HG03060 (cell line): ENCODE results near the gene CABLES2.

Experiments
- ATAC-seq: cut with Tn5 transposase; IDR thresholded peaks from one replicate; pipeline ENCODE4 v1.9.1; 2021; ENCODE audit warnings: low read depth, moderate number of reproducible peaks; ENCODE audit not compliant: unreplicated experiment

Gene CABLES2

DNA sequence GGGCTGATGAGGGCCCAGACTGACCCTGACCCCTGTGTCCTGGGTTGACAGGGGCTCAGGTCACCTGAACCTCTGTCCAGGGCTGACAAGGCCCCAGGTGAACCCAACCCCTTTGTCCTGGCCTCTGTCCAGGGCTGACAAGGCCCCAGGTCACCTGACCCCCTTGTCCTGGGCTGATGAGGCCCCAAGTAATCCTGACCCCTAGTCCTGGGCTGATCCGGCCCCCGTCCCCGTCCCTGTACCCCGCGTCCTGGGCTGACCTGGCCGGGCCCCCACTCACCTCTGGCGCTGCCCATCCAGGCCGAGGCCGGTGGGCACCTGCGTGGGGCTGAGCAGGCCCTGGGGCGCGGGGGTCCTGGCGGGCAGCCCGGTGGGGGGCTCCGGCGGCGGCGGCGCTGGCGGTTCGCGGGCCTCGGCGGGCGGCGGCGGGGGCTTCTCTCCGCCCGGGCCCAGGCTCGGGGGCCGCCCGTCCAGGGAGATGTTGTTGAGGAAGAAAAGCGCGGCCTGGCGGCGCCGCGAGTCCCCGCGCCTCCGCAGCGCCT lies 379 bp downstream of the CABLES2 start:
- ATAC-seq, result no peak

DNA sequence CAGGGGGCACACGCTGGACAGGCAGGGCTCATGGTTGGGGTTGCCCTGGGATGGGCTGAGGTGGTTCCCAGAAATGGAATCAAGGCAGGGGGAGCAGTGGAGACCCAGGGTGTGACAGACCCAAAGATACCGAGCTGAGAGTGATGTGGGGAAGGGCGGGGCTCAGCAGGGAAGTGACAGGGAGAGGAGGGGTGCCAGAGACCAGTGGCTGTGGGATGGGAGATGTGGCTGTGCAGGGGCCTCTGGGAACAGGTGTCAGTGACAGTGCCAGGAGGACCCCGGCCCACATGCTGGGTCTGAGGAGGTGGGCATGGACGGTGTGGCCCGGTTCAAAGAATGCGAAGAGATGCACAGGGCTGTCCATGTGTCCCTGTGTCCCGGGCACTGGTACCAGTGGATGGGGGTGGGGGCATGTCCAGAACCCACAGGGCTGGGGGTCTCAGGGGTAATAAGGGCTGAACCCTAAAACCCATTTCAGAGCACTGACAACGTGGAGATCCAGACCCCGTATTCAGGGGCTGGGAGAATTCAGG lies 1.0 kb downstream of the CABLES2 start:
- no peak for ATAC-seq

DNA sequence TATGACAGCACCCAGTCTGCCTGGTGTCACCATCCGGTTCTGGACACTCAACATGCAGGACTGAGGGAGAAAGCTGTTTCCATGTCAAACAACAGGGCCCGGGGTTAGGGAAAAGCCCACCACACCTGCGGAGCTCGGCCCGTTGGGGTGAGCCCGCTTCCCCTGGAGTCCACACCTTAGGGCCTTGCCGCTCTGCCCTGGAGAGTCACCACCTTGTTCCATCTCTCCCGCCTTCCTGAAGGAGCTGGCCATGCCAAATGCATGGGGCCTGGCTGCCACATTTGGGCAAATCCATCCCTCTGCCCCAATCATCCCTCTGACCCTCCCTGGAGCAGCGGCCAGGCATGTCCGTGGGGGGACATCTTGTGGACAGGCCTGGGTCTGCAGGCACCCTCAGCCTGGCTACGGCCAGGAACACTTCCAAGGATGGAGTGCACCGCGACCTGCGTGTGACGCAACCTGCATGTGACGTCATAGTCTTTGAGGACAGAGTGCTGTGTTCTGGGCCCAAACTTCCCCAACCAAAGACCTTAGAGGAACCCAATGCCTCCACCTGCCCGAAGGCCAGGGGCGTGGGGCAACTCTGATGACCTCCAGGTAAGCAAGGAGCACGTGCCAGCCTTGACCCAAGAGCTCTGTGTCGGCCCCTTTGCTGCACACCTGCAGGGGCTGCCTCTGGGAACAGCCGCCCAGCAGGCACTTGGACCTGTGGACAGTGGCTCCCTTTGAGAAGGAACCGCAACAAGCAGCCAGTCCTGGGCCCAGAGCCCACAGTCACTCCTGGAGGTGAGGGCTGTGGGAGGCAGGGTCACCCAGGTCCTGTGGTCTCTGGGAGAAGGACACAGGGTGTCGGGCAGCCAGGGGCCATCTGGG lies 1.7 kb downstream of the CABLES2 start:
- no peak for ATAC-seq

DNA sequence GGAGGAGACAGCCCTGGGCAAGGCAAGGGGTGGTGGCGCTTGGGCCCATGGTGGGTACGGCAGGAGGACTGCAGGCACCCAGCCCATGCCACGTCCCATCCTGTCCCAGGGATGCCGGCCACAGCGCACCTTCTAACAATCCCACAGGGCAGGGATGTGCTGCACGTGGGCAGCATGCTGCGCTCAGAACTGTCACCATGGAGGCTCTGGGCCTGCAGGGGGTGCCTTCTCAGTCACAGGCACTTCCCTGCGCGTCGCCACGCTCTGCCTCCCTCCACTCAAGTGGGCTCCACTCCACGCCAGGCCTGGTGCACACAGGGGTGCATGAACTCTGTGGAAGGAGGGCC lies 2.4 kb downstream of the CABLES2 start:
- no peak for ATAC-seq

DNA sequence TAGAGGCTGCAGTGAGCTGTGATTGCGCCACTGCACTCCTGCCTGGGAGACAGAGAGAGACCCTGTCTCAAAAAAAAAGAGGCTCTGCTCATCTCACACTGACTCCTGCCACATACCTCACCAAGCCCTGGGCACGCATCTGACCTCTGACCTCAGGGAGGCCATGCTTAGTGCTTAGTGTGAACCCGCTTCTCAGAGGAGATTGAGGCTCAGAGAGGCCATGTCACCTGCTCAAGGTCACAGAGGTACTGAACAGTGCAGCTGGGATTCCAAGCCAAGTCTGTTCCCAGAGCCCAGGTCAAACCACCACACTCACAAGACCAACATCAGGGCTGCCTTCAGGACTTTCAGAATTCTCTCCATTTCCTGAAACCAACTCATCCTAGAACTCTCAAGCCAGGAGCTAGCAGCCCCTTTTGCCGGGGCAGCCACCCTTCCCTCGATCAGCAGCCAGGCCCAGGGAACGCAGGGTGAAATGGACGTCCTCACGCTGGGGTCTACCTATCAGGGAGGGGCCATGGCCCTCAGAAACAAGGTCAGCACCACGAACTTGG lies 2.9 kb downstream of the CABLES2 start:
- ATAC-seq, result no peak

DNA sequence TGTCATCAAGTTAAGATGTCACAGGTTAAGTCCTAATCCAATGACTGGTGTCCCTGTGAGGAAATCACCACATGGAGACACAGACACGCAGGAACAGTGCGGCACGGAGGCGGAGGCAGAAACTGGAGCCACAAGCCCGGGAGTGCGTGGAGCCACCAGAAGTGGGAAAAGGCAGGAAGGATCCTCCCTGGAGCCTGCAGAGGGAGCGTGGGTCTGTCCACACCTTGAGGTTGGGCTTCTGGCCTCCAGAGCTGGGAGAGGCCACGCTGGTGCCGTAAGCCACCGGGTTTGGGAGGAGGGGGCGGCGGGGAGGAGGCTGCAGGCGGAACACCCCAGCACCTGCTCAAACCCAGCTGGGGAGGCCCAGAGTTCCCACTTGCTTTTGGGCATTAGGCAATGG lies 3.8 kb downstream of the CABLES2 start:
- ATAC-seq, result no peak

DNA sequence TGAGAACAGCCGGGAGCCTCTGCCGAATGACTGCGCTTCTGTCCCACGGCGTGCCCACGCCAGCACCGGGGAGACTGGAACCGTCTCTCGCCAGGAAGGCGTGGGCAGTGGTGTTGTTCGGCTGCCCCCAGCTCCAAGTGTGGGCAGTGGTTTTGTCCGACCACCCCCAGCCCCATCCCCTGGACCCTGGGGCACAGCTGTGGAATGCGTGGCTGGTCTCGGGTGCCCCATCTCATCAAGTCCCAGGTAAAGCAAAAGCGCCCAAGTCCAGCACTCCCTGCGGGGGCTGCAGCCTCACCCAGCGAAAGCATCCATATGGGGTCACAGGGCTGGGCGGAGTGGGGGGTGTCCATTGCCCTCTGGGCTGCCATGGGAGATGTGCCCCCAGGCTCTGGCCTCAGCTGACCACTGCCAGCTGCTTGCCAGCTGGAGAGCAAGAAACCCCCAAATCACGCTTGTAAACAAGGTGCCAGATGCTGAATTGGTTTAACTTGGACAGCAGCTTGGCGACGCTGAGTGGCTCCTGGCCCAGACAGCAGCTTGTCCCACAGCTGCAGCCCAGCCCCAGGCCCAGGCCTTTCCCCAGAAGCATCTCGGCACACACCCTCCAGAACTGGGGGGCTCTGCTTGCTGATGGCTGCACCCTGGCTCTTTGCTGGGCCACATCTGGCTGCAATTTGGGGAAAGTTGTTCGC lies 4.5 kb downstream of the CABLES2 start:
- ATAC-seq, result no peak

DNA sequence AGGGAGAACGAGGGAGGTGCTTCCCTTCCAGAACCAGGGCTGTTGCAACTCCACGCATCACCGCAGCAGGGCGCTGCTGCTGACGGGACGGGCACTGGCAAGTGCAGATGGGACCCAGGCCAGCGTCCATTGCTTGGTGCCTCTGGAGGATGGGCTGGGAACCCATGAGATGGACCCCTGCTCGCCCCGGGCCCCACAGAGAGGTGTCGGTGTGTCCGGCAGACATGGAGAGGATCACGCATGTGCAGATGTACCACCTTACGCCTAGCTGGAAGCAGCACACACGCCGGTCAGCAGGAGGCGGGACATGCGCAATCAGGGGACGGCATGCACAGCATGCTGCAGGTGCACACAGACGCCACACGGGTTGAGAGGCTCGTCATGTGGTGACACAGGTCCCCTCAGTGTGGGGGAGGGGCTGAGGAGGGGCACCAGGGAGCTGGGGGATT lies 5.7 kb downstream of the CABLES2 start:
- ATAC-seq, result no peak

DNA sequence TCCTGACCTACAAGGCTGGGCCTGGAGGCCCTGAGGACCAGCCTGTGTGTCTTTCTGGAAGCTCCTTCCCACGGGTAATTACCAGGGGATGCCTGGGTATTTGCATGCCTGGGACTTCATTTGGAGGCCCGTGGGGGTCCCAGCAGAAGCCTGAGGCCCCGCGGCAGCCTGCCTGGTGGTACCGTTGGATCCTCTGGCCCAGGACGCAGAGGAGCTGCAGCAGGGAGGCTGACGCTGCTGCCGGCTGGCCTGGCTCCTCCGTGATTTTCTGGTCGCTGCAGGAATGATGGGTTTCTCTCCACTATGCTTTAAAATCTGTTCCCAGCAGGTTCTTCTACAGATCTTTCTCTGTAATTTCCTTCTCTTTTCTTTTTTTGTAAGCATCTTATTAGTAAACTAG lies 6.5 kb downstream of the CABLES2 start:
- no peak for ATAC-seq

DNA sequence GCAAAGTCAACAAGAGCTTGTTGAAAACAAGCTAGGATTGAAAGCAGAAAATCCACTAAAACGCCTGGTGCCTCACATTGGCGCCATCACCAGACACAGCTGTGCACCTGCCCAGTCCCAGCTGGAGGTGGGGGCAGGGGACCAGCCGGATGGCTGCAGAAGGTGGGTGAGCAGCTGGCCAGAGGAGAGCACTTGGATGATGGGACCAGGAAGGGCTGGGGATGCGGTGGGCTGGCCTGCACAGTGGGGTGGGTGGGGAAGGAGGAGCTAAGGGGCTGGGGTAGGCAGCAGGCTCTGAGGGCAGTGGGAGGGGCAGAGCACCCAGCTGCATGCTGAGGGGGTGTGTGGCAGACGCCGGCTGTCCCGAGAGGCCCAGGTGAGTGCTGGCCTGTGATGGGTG lies 7.1 kb downstream of the CABLES2 start:
- ATAC-seq, result no peak

DNA sequence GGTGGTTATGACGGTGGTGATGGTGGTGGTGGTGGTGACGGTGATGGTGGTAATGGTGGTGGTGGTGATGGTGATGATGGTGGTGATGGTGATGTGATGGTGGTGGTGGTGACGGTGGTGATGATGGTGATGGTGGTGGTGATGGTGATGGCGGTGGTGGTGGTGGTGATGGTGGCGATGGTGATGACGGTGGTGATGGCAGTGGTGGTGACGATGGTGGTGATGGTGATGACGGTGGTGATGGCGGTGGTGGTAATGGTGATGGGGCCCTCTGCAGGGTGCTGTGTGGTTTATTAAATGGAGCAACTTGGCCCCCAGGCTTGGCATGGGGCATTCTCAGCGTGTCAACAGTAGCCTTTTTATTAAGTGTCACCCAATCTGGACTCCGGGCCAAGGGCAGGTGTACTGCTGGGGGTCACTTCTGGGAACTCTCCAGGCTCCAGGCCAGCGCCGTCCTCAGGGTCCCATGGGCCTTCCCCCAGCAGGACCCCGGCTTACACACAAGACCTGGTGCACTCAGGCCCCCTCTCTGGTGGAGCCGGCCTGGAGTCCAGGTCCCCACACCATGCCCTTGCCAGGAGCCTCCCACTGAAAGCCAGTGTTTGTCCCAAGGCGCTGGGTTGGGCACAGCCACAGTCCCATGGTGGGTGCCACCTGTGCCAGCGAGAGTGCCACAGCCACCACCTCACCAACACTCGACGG lies 8.8 kb downstream of the CABLES2 start:
- no peak for ATAC-seq

DNA sequence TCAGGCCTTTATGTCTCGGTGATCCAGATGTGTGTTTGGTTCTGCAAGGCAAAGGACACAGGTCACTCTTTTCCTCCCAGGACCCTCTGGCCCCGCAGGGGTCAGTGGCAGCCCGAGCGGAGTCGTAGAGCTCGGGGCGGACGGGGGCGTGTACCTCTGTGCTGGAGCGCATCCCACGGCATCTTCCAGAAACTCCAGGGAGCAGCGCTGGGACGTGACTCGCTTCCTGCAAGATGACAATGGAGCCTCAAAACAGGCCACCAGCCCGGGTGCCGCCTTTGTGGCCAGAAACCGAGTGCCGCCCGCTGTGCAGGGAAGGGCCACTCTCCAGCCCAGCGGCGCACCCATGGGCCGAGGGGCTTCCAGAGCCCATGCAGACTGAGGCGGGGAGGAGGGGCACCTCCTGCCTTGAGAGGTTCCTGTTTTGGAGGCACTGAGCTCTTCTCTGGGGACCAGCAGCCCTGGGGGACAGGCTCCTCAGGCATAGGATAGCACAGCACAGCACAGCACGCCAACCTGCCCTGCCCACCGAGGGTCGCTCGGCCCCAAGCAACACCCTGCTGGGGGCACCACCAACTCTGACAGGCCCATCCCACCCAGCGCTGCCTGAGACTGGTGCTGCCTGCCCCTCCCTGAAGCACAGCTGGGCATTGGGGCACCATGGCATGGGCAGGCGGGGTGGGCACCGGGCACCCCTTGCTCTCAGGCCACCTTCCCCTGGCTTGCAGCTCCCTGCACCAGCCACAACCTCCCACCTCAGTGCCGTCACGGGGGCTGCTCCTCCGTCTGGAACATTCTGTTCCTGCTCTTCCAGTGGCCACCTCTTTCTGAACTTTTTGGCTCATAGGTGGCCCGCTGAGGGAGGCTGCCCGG lies 10.5 kb downstream of the CABLES2 start:
- no peak for ATAC-seq

DNA sequence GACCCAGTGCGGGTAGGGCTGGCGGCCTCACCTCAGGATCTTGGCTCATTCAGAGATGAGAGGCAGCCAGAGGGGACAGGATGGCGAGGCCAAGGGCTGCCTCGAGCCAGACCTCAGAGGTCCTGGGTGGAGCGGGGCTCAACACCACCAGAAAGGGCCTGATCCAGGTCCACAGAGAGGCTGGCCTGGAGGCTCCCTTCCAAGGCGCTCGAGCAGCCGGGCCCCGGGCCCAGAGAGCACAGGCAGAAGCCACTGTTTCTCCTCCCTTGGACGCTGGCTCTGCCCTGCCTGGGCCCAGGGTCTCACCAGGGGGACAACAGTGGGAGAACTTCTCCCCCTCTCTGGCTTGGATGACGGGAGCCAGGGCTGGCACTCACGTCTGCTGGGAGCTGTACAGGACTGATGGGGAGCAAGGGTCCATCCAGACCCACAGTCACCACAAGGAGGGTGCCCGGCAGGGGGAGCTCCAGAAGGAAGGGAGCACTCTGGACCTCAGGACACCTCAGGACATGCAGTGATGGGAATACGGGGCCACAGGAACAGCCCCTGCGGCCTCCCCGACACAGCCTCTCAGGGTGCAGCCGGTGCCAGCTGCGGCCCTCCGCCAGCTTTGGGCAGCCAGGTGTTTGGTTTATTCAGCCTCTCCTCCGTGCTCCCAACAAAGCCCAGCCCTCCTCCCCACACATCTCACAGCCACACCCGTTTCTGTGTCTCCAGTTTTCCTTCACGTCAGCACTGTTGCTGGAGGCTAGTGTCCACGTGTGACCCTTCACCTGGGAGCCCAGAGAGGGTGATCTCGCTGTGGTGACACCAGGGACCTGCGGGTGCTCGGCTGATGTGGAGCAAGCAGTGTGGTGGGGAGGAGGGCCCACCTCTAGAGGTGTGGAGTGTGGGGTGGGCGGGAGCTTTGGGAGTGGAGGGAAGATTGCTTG lies 11.5 kb downstream of the CABLES2 start:
- ATAC-seq, result no peak

DNA sequence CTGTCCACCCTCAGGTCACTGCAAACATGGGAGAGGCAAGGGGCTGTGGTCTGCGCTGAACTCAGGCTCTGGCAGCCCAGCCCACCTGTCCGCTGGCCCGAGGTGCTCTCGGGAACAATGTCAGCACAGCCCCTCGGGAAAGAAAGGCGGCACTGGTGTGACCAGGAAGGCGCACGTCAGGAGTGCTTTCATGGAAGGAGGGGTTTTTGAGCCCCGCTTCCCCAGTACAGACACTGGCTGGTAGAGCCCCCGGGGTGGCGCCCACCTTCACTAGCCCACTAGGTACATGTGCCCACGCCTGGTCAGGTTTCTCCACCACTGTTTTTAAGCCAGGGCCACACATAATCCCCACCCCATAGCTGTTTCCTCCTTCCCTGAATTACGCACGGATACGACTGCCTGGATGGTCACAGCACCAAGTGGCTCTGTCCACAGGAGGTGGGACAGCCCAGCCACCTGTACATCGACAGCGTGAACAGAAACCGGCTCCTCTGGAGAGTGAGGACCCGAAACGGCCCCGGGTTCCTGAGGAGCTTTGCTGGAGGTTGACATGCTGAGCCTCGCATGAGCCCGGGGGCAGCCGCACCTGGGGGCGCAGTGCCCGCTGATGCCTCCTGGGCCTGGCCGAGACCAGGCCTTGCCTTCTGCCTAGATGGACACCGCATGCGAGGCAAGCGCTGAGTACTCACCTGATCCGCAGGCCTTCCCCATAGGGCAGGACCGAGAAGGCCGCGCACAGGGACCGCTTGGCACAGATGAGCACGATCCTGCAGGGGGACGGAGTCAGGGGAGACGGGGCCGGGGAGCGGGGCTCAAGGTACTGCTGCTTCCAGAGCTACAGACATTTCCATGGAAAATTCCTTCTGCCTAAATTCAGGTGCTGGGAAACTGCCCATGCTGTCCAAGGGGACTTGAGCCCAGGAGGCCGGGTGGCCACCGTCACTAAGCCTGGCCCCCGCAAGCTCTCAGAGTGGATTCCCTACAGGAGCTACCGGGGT lies 12.5 kb downstream of the CABLES2 start:
- no peak for ATAC-seq

DNA sequence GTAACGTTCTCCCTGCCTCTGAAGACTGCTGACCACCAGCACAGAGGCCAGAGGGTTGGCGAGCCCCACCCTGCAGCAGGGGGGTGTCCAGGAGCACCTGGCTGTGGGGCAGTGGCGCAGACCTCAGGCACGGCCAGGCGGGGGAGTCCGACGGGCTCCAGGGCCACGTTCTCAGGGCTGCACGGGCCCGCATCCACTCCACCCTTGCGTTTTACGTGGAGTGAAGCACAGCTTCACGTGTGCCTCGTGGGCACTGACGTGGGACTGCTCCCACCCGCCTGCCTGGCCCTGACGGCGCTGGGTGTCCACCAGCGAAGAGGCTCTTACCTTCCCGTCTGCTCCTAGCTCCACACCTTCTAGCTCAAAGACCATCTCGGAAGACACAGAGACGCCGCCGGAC lies 13.3 kb downstream of the CABLES2 start:
- no peak for ATAC-seq

DNA sequence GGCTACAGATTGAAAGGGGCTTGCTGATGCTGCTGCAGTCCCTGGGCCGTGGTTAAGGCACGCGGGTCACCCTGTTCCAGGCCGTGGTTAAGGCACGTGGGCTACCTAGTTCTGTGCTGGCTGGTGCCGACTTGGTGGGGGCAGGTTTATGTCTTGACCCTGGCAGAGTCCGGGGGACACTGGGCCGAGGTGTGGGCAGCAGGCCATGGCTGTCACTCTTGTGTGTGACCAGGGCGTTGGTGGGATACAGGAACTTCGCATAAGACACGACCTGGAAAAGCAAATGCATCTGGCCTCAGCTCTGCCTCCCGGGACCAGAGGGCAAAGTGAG lies 13.8 kb downstream of the CABLES2 start:
- no peak for ATAC-seq

DNA sequence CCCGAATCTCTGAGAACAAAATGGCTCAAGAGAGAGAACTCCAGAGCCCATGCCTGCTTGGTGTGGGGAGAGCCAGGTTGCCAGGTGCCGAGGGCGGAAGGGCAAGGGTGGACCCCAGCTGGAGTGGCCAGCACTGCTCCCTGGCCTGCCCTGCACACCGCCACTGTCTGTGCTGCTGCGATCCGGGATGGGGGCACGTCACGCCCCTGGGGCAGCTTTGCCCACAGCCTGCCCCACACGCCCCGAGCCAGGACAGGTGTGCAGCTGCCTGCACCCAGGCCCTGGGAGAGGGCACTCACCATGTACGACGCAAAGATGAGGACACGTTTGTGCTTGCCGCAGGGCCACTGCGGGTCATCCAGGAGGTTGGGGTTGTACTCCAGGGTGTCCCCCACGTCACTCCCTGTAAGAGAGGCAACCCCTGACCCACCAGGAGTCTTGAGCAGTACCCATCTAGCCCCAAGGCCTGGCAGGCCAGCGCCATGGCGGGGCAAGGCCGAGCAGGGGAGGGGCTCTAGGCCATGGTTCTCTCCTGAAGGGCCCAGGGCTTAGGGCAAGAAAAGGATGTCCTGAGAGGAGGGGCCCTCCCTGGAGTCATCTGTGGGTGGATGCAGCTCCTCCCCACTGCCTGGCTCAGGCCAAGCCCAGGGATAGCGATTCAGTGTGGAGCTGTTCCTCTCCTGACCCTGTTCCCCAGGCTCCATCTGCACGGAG lies 14.3 kb downstream of the CABLES2 start:
- no peak for ATAC-seq
